Measurements from ENCODE around the gene CNPY1. TPM values are rescaled to one million over a fixed set of nuclear protein-coding genes. Genes with fewer than 3 reads are reported as not detected.

CNPY1 gene
- total RNA-seq, 2 donors from 2014 or later, result not detected

DNA sequence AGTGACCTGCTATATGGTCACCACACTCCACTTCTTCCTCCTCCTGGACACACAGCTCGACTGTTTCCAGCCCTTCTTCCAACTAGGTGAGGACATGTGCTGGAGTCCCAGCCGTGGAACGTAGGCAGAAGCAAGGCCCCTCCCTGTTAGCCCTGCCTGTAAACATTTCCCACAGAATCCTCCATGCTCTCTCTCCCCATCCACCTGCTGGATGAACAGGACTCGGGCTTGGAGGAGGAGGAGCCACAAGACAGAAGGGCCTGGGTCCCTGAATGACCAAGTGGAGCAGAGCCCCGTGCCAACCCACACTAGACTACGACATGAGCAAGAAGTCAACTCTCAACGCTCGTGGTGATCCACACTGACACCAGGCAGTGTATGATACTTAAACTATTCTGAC lies 9.9 kb downstream of the CNPY1 start:
- H3K27me3 ChIP-seq (replicated peaks; ENCODE audit: insufficient read depth), result peaks cover 9% of the 10 kb centered on the region
- H3K4me3 ChIP-seq, result no peak overlapping the region
- no peaks in the 10 kb centered on the region for H3K9me3 ChIP-seq
- no peaks in the 10 kb centered on the region for H3K36me3 ChIP-seq
- 74% methylated on average over 8 of the region's 8 CpGs for WGBS
- no peak overlapping the region for H3K27ac ChIP-seq
- H3K4me1 ChIP-seq (replicated peaks), result no peaks in the 10 kb centered on the region
- intact Hi-C loops (cut with DNase I), result no loop called here
- DNase-seq (ENCODE audit: low spot score), result no peak
- TF ChIP-seq, protein P1, sequence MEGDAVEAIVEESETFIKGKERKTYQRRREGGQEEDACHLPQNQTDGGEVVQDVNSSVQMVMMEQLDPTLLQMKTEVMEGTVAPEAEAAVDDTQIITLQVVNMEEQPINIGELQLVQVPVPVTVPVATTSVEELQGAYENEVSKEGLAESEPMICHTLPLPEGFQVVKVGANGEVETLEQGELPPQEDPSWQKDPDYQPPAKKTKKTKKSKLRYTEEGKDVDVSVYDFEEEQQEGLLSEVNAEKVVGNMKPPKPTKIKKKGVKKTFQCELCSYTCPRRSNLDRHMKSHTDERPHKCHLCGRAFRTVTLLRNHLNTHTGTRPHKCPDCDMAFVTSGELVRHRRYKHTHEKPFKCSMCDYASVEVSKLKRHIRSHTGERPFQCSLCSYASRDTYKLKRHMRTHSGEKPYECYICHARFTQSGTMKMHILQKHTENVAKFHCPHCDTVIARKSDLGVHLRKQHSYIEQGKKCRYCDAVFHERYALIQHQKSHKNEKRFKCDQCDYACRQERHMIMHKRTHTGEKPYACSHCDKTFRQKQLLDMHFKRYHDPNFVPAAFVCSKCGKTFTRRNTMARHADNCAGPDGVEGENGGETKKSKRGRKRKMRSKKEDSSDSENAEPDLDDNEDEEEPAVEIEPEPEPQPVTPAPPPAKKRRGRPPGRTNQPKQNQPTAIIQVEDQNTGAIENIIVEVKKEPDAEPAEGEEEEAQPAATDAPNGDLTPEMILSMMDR (IDR thresholded peaks at IDR 0.05), result no peak
- TF ChIP-seq POLR2AphosphoS5 (IDR thresholded peaks at IDR 0.05), result no peak
- TF ChIP-seq POLR2A (IDR thresholded peaks at IDR 0.05), result no peak

DNA sequence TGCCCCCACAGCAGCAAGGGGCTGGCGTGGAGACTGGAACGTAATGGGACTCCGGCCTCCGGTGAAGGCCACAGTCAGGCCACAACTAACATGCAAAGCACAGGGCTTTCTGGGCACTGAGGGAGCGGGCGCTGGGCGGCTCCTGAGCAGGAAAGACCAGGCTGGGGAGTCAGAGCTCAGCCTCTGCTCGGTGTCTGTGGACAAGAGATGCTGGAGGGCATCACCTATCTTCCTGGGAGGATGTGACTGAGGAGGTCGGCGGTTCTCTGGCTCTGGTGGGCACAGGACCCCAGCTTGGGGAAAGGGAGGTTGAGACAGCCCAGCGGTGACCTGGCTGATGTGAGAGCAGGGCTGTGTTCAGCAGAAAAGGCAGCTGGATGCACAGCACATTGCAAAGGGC lies 11.7 kb downstream of the CNPY1 start:
- no peaks in the 10 kb centered on the region for H3K36me3 ChIP-seq
- WGBS, result 67% methylated on average over 11 of the region's 11 CpGs
- peaks cover 4% of the 10 kb centered on the region for H3K27me3 ChIP-seq (replicated peaks; ENCODE audit: insufficient read depth)
- no peak overlapping the region for H3K27ac ChIP-seq
- H3K4me3 ChIP-seq, result no peak overlapping the region
- TF ChIP-seq POLR2AphosphoS5 (IDR thresholded peaks at IDR 0.05), result no peak
- TF ChIP-seq, protein P1 (IDR thresholded peaks at IDR 0.05), result no peak
- TF ChIP-seq POLR2A (IDR thresholded peaks at IDR 0.05), result no peak
- no peaks in the 10 kb centered on the region for H3K4me1 ChIP-seq (replicated peaks)
- H3K9me3 ChIP-seq, result no peaks in the 10 kb centered on the region
- no peak for DNase-seq (ENCODE audit: low spot score)
- intact Hi-C loops (cut with DNase I), result no loop called here

DNA sequence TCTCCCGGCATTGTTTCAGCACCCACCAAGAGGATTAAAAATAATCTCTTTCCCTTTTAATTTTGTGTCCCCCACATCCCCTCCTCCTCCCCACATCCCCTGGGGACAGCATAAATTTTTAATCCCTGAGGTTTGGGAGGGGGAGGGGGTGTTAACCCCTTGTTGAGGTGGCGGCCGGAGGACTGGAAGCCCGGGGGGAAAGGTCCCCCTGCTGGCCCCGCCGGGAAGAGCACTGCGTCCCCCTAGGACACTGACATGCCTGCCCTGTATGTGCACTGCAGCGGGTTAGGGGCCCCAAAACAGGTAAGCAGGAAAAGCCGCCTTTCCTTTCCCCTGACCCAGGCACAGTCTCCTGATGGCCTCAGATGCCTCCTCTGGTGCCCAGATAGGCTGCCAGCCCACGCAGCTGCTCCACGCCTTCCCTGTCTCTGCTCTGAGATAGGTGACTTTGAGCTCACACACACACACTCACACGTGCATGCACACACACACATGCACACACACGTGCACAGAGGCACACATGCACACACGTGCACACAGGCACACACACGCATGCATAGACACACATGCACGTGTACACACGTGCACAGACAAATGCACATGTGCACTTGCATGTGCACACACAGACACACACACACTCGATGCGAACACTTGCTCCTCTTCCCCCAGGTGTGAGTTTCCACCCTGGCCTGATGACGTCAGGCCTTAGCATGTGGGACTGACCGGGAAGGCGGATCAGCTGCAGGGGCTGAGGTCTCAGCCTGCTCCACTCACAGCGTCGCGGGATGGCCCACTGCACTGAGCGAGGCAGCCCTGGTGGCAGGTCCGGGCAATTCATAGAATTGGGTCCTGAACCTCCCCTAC lies 12.3 kb downstream of the CNPY1 start:
- intact Hi-C loops (cut with DNase I), result no loop called here
- Histone ChIP-seq H3K4me3 (no peak overlapping the region), H3K36me3 (no peaks in the 10 kb centered on the region), H3K4me1 (replicated peaks) (no peaks in the 10 kb centered on the region), H3K27me3 (replicated peaks; ENCODE audit: insufficient read depth) (peaks cover 4% of the 10 kb centered on the region), H3K9me3 (no peaks in the 10 kb centered on the region), H3K27ac (no peak overlapping the region)
- WGBS, result 27% methylated on average over 26 of the region's 27 CpGs
- DNase-seq (ENCODE audit: low spot score), result no peak
- TF ChIP-seq, protein P1 (IDR thresholded peaks at IDR 0.05), result peak in 1 of 4 experiments; percentile 11
- no peak for TF ChIP-seq POLR2A (IDR thresholded peaks at IDR 0.05)

DNA sequence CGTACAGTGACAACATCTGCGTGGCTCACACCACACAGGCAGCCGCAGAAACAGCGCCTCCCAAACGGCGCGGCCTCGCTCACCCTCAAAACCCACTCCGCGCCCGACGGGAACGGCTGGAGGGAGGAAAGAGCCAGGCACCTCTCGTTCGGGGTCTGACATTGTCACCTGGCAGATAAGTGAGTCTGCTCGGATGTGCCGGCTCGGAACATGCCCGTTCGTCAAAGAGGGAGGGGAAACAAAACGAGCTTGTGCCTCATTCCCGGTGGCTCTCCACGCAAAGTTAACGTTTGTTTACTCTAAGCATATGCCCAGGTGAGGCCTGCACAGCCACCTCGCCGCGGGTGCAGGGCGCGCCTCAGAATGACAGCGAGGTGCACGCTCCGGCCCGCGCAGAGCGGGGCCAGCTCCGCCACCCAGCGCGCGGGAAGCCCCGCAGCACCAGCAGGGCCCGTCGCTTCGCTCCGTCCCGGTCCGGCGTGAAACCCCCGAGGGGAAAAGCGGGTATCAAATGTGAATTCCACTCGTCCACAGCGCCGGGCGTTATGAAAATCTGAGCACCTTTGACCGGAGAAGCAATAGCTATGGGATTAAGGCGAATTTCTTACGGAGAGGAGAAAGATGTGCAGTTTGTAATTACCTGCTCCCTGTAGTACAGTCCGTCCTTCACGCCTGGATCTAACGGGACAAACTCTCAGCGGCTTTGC lies 13.1 kb downstream of the CNPY1 start:
- WGBS, result 2% methylated on average over 60 of the region's 60 CpGs
- H3K27ac ChIP-seq, result no peak overlapping the region
- no peaks in the 10 kb centered on the region for H3K9me3 ChIP-seq
- intact Hi-C loops (cut with DNase I), result no loop called here
- TF ChIP-seq, protein P1 (IDR thresholded peaks at IDR 0.05), result no peak
- no peak for TF ChIP-seq POLR2AphosphoS5 (IDR thresholded peaks at IDR 0.05)
- no peak for TF ChIP-seq POLR2A (IDR thresholded peaks at IDR 0.05)
- no peak for DNase-seq (ENCODE audit: low spot score)
- peak overlapping the region in 1 of 2 donors; percentile 9 for H3K4me3 ChIP-seq
- H3K36me3 ChIP-seq, result no peaks in the 10 kb centered on the region
- H3K27me3 ChIP-seq (replicated peaks; ENCODE audit: insufficient read depth), result peaks cover 4% of the 10 kb centered on the region
- H3K4me1 ChIP-seq (replicated peaks), result no peaks in the 10 kb centered on the region
